Neural cell (in vitro differentiated cells): ENCODE data around the gene DACH1. TPM values are rescaled to one million over a fixed set of nuclear protein-coding genes. Genes with fewer than 3 reads are reported as not detected.

Experiments
- H2AFZ ChIP-seq: fragments of 200-600, 300-800 bp; sonication (generic), shearing (Covaris generic); 2 replicates; pipeline ENCODE4 v1.6.0; 2014; ENCODE audit warnings: low read depth, mild to moderate bottlenecking, antibody characterized with exemption, low read length, moderate library complexity
- H3F3A ChIP-seq: fragments of 200-600 bp; shearing (Covaris generic); 2 replicates; pipeline ENCODE4 v1.6.1; 2016; ENCODE audit warnings: mild to moderate bottlenecking, moderate library complexity, mixed read lengths, antibody characterized with exemption, low read length; ENCODE audit not compliant: insufficient read depth, poor library complexity, severe bottlenecking
- H3K27ac ChIP-seq: fragments of 200-600, 300-800 bp; sonication (generic), shearing (Covaris generic); 2 replicates; pipeline ENCODE4 v1.5.1; 2014; ENCODE audit warnings: mild to moderate bottlenecking, low read length, moderate library complexity
- H3K27me3 ChIP-seq: fragments of 300-800, 200-600 bp; sonication (generic), shearing (Covaris generic); 2 replicates; pipeline ENCODE4 v1.6.0; 2014; ENCODE audit warnings: mild to moderate bottlenecking, low read depth, low read length, moderate library complexity; ENCODE audit not compliant: insufficient read depth
- H3K36me3 ChIP-seq: fragments of 300-800, 200-600 bp; sonication (generic), shearing (Covaris generic); 2 replicates; pipeline ENCODE4 v1.5.1; 2014; ENCODE audit warnings: mild to moderate bottlenecking, antibody characterized with exemption, low read length, moderate library complexity; ENCODE audit not compliant: insufficient read depth
- H3K4me2 ChIP-seq: fragments of 300-800, 200-600 bp; sonication (generic), shearing (Covaris generic); 2 replicates; pipeline ENCODE4 v1.6.0; 2014; ENCODE audit warnings: mild to moderate bottlenecking, low read length
- H3K4me3 ChIP-seq: fragments of 300-800, 200-600 bp; sonication (generic), shearing (Covaris generic); 2 replicates; pipeline ENCODE4 v1.5.1; 2014; ENCODE audit warnings: mild to moderate bottlenecking, low read length, moderate library complexity
- H3K79me2 ChIP-seq: fragments of 200-600 bp; shearing (Covaris generic); replicated peaks from 2 replicates; pipeline ENCODE4 v1.6.0; 2014; ENCODE audit warnings: mild to moderate bottlenecking, low read length, moderate library complexity; ENCODE audit not compliant: insufficient read depth
- H3K9ac ChIP-seq: fragments of 300-800, 200-600 bp; sonication (generic), shearing (Covaris generic); 2 replicates; pipeline ENCODE4 v1.6.1; 2016; ENCODE audit warnings: mild to moderate bottlenecking, low read length, mixed read lengths
- H3K9me2 ChIP-seq: fragments of 200-600 bp; shearing (Covaris generic); 2 replicates; pipeline ENCODE4 v1.6.1; 2016; ENCODE audit warnings: mild to moderate bottlenecking, low read length, mixed read lengths; ENCODE audit not compliant: insufficient read depth
- H3K9me3 ChIP-seq: fragments of 200-600, 300-800 bp; sonication (generic), shearing (Covaris generic); 2 replicates; pipeline ENCODE4 v1.6.1; 2016; ENCODE audit warnings: mild to moderate bottlenecking, mixed run types, low read length, moderate library complexity, mixed read lengths
- H4K20me1 ChIP-seq: fragments of 200-600 bp; shearing (Covaris generic); 2 replicates; pipeline ENCODE4 v1.6.1; 2016; ENCODE audit warnings: mild to moderate bottlenecking, mixed run types; ENCODE audit not compliant: insufficient read depth
- EP300 ChIP-seq: fragments of 450-650 bp; conservative IDR thresholded peaks from 2 replicates; pipeline ENCODE4 v1.6.1; 2014; ENCODE audit warnings: antibody characterized with exemption, mild to moderate bottlenecking, moderate library complexity; ENCODE audit not compliant: poor library complexity, severe bottlenecking
- EZH2 ChIP-seq: fragments of 200-600, 300-800 bp; shearing (Covaris generic), sonication (generic); IDR thresholded peaks from 2 replicates; pipeline ENCODE4 v1.6.1; 2014; ENCODE audit warnings: antibody characterized with exemption, low read length, borderline replicate concordance, mild to moderate bottlenecking; ENCODE audit not compliant: insufficient read depth, poor library complexity, severe bottlenecking
- MXI1 ChIP-seq: fragments of 450-650 bp; conservative IDR thresholded peaks from 2 replicates; pipeline ENCODE4 v1.6.1; 2014; ENCODE audit warnings: antibody characterized with exemption, mild to moderate bottlenecking; ENCODE audit not compliant: poor library complexity, severe bottlenecking
- POLR2AphosphoS5 ChIP-seq: IDR thresholded peaks from 2 replicates; pipeline ENCODE4 v1.6.1; 2012
- RAD21 ChIP-seq: fragments of 450-650 bp; conservative IDR thresholded peaks from 2 replicates; pipeline ENCODE4 v1.6.1; 2014; ENCODE audit warnings: antibody characterized with exemption, mild to moderate bottlenecking, moderate library complexity
- SMC3 ChIP-seq: fragments of 450-650 bp; conservative IDR thresholded peaks from 2 replicates; pipeline ENCODE4 v1.6.1; 2014; ENCODE audit warnings: antibody characterized with exemption, mild to moderate bottlenecking, moderate library complexity; ENCODE audit not compliant: poor library complexity
- TAF1 ChIP-seq: IDR thresholded peaks from 2 replicates; pipeline ENCODE4 v1.6.1; 2012; ENCODE audit warnings: low read depth
- polyA plus RNA-seq: library from polyadenylated mRNA; depleted of rRNA; stranded (reverse); fragments of >200 nt; gene quantifications from 2 replicates; pipeline ENCODE4 v1.2.3, GENCODE V29; 2014
- TF ChIP-seq, protein P1 (sequence below): IDR thresholded peaks from 2 replicates; pipeline ENCODE4 v1.6.1; 2012; ENCODE audit warnings: borderline replicate concordance
- TF ChIP-seq, protein P2 (sequence below): fragments of 450-650 bp; IDR thresholded peaks from 2 replicates; pipeline ENCODE4 v1.5.1; 2014; ENCODE audit warnings: antibody characterized with exemption, mild to moderate bottlenecking, moderate library complexity; ENCODE audit not compliant: poor library complexity, severe bottlenecking

DACH1 gene
- polyA plus RNA-seq, 1 donor from 2014 or later = 20.0 TPM

DNA sequence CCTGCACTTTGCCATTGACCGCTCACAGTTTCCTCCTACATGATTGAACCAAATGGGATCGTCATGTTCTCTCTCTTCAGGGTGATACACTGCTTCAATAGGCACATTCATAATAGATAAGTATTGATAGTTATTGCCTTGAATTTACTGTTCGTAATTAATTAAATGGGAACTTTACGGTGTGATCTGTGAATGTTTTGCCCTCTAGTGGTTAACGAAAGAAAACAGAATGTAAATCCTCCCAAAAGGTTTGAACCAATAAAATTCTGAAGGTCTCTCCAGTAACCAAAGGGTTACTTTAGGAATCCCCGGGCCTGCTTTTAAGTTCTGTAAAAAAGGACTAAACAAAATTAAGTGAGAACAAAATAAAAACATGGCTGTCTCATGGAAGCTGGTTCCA, 389.3 kb downstream of the DACH1 start:
- H3K4me3 ChIP-seq = no peak overlapping the region
- H2AFZ ChIP-seq = no peak overlapping the region
- no peaks in the 10 kb centered on the region for H3K79me2 ChIP-seq
- no peak overlapping the region for H3K9ac ChIP-seq
- no peaks in the 10 kb centered on the region for H3K36me3 ChIP-seq
- no peaks in the 10 kb centered on the region for H3F3A ChIP-seq
- TF ChIP-seq MXI1 (no peak), TAF1 (no peak), POLR2AphosphoS5 (no peak)
- H3K27me3 ChIP-seq = no peaks in the 10 kb centered on the region
- H3K9me3 ChIP-seq = no peaks in the 10 kb centered on the region
- H4K20me1 ChIP-seq = no peaks in the 10 kb centered on the region
- H3K9me2 ChIP-seq = no peaks in the 10 kb centered on the region
- no peak overlapping the region for H3K27ac ChIP-seq
- H3K4me2 ChIP-seq = no peak overlapping the region

DNA sequence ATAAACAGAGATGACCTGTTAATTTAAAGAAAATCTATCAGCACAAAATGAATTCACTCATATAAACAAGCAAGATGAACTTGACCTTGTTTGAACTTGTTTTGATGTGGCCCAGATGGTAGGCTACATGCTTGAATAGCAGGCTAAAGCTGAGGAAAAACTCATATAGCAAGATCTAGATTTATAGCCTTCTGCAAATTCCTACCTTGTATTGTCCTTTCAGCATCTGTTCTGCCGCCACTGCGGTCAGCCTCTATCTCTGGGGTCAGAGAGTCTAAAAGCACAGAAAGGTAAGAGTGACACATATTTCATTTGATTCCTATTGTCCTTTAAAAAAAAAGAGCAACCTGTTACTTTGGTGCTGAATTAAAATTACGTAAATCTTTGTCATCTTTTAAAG, 392.1 kb downstream of the DACH1 start:
- Histone ChIP-seq H3K9ac (no peak overlapping the region), H3K27me3 (no peaks in the 10 kb centered on the region), H3K9me2 (no peaks in the 10 kb centered on the region), H3K36me3 (no peaks in the 10 kb centered on the region), H3K9me3 (no peaks in the 10 kb centered on the region), H4K20me1 (no peaks in the 10 kb centered on the region), H3F3A (no peaks in the 10 kb centered on the region), H3K27ac (no peak overlapping the region), H3K4me2 (no peak overlapping the region), H3K79me2 (no peaks in the 10 kb centered on the region), H2AFZ (no peak overlapping the region), H3K4me3 (no peak overlapping the region)
- TF ChIP-seq, protein P1, sequence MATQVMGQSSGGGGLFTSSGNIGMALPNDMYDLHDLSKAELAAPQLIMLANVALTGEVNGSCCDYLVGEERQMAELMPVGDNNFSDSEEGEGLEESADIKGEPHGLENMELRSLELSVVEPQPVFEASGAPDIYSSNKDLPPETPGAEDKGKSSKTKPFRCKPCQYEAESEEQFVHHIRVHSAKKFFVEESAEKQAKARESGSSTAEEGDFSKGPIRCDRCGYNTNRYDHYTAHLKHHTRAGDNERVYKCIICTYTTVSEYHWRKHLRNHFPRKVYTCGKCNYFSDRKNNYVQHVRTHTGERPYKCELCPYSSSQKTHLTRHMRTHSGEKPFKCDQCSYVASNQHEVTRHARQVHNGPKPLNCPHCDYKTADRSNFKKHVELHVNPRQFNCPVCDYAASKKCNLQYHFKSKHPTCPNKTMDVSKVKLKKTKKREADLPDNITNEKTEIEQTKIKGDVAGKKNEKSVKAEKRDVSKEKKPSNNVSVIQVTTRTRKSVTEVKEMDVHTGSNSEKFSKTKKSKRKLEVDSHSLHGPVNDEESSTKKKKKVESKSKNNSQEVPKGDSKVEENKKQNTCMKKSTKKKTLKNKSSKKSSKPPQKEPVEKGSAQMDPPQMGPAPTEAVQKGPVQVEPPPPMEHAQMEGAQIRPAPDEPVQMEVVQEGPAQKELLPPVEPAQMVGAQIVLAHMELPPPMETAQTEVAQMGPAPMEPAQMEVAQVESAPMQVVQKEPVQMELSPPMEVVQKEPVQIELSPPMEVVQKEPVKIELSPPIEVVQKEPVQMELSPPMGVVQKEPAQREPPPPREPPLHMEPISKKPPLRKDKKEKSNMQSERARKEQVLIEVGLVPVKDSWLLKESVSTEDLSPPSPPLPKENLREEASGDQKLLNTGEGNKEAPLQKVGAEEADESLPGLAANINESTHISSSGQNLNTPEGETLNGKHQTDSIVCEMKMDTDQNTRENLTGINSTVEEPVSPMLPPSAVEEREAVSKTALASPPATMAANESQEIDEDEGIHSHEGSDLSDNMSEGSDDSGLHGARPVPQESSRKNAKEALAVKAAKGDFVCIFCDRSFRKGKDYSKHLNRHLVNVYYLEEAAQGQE = no peak
- no peak for TF ChIP-seq TAF1
- no peak for TF ChIP-seq EP300
- no peak for TF ChIP-seq POLR2AphosphoS5
- TF ChIP-seq, protein P2, sequence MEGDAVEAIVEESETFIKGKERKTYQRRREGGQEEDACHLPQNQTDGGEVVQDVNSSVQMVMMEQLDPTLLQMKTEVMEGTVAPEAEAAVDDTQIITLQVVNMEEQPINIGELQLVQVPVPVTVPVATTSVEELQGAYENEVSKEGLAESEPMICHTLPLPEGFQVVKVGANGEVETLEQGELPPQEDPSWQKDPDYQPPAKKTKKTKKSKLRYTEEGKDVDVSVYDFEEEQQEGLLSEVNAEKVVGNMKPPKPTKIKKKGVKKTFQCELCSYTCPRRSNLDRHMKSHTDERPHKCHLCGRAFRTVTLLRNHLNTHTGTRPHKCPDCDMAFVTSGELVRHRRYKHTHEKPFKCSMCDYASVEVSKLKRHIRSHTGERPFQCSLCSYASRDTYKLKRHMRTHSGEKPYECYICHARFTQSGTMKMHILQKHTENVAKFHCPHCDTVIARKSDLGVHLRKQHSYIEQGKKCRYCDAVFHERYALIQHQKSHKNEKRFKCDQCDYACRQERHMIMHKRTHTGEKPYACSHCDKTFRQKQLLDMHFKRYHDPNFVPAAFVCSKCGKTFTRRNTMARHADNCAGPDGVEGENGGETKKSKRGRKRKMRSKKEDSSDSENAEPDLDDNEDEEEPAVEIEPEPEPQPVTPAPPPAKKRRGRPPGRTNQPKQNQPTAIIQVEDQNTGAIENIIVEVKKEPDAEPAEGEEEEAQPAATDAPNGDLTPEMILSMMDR = no peak
- no peak for TF ChIP-seq EZH2
- no peak for TF ChIP-seq MXI1

DNA sequence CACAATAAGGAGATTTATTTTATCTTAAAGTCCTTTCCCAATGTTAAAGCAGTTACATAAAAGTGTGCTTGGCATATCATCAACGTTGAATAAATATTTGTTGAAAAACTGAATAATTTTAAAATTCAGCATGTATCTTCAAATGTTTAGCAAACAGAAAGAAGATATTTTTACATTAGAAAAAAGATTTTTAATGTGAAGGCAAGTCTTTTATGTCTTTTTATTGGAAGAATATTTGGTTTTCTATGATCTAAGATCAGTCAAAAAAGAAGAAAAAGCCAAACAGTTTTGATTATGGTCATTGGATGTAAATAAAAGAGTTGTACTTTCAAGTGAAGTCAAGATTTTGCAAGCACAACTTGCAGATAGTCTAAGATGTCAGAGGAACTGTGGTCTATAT, 397.4 kb downstream of the DACH1 start:
- Histone ChIP-seq H3K79me2 (no peaks in the 10 kb centered on the region), H3K27ac (no peak overlapping the region), H3K9ac (no peak overlapping the region), H4K20me1 (no peaks in the 10 kb centered on the region), H2AFZ (no peak overlapping the region), H3K36me3 (no peaks in the 10 kb centered on the region), H3K9me3 (no peaks in the 10 kb centered on the region), H3K9me2 (no peaks in the 10 kb centered on the region), H3K4me2 (no peak overlapping the region), H3K27me3 (no peaks in the 10 kb centered on the region), H3F3A (no peaks in the 10 kb centered on the region), H3K4me3 (no peak overlapping the region)
- TF ChIP-seq, protein P2 = no peak
- TF ChIP-seq MXI1 (no peak), RAD21 (no peak), EZH2 (no peak), SMC3 (no peak), EP300 (no peak), TAF1 (no peak), POLR2AphosphoS5 (no peak)
- TF ChIP-seq, protein P1 = no peak
